ENCODE results near the gene DMAC2L. TPM values are rescaled to one million over a fixed set of nuclear protein-coding genes. Genes with fewer than 3 reads are reported as not detected.

The DMAC2L gene
- total RNA-seq, 3 donors from 2014 or later = 19.7 to 30.7 (median 20.3) TPM

DNA sequence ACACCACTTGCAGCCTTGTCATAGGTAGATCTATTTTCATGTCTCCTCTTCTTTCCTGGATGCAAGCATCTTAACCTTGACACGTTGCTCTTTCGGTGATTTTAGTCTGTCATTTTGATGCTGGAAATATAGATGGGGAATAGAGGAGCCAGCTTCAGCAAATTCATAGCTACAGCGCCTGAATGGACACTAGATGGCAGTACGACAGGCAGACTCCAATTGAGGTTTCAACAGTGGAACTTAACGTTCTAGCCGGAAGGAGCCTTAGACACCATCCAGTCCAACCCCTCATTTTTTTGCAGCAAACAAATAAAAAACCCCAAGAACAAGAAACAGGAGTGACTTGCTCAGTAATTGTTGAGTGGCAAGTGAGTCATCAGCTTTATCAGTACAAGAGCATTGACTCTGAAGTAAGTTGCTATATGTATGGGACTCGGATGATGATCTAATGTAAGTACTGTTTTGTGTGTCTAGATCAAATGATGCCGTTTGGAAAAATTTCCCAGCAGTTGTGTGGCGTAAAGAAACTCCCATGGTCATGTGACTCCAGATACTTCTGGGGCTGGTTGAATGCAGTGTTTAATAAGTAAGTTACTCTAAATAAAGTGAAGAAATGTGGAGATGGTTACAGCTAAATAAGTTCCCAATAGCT lies 9.0 kb downstream of the DMAC2L start:
- Histone ChIP-seq H3K27ac (peak overlapping the region; percentile 60 to 78), H3K4me3 (peak overlapping the region in 2 of 3 donors; percentile 10 to 51), H3K9me3 (no peaks in the 10 kb centered on the region), H3K27me3 (no peaks in the 10 kb centered on the region), H3K4me1 (peaks cover 0 to 6% of the 10 kb centered on the region in 2 donors), H3K36me3 (no peaks in the 10 kb centered on the region)
- peak in 1 of 2 donors; percentile 46 for DNase-seq (ENCODE audit: low spot score in 2 of 2)
- TF ChIP-seq POLR2AphosphoS5 (IDR thresholded peaks at IDR 0.05) (peak in 2 of 3 donors; percentile 52 to 56), POLR2A (IDR thresholded peaks at IDR 0.05) (no peak)
- TF ChIP-seq, protein P1, sequence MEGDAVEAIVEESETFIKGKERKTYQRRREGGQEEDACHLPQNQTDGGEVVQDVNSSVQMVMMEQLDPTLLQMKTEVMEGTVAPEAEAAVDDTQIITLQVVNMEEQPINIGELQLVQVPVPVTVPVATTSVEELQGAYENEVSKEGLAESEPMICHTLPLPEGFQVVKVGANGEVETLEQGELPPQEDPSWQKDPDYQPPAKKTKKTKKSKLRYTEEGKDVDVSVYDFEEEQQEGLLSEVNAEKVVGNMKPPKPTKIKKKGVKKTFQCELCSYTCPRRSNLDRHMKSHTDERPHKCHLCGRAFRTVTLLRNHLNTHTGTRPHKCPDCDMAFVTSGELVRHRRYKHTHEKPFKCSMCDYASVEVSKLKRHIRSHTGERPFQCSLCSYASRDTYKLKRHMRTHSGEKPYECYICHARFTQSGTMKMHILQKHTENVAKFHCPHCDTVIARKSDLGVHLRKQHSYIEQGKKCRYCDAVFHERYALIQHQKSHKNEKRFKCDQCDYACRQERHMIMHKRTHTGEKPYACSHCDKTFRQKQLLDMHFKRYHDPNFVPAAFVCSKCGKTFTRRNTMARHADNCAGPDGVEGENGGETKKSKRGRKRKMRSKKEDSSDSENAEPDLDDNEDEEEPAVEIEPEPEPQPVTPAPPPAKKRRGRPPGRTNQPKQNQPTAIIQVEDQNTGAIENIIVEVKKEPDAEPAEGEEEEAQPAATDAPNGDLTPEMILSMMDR (IDR thresholded peaks at IDR 0.05) = peak; percentile 56 to 79 (median 72)
- intact Hi-C loops (cut with DNase I; ENCODE audit: low total_unique reads) = no loop called here

- no peak for DNase-seq (ENCODE audit: low spot score in 2 of 2)
- TF ChIP-seq, protein P1 (IDR thresholded peaks at IDR 0.05) = no peak
- TF ChIP-seq POLR2A (IDR thresholded peaks at IDR 0.05) (no peak), POLR2AphosphoS5 (IDR thresholded peaks at IDR 0.05) (no peak)
- H3K9me3 ChIP-seq = no peaks in the 10 kb centered on the region
- H3K27ac ChIP-seq = peak overlapping the region in 1 of 2 donors; percentile 21
- no peaks in the 10 kb centered on the region for H3K27me3 ChIP-seq
- no peaks in the 10 kb centered on the region for H3K36me3 ChIP-seq
- intact Hi-C loops (cut with DNase I; ENCODE audit: low total_unique reads) = no loop called here
- H3K4me1 ChIP-seq = no peaks in the 10 kb centered on the region
- no peak overlapping the region for H3K4me3 ChIP-seq
Observed at GRCh38 chr14:50331596-50331995, 19.5 kb downstream of the DMAC2L start.

- Histone ChIP-seq H3K9me3 (no peaks in the 10 kb centered on the region), H3K27me3 (no peaks in the 10 kb centered on the region), H3K4me1 (no peaks in the 10 kb centered on the region), H3K4me3 (no peak overlapping the region), H3K36me3 (no peaks in the 10 kb centered on the region), H3K27ac (peak overlapping the region in 1 of 2 donors; percentile 21)
- DNase-seq (ENCODE audit: low spot score in 2 of 2) = no peak
- intact Hi-C loops (cut with DNase I; ENCODE audit: low total_unique reads) = no loop called here
- TF ChIP-seq POLR2A (IDR thresholded peaks at IDR 0.05) = no peak
Observed at GRCh38 chr14:50333014-50333509, 20.9 kb downstream of the DMAC2L start.

DNA sequence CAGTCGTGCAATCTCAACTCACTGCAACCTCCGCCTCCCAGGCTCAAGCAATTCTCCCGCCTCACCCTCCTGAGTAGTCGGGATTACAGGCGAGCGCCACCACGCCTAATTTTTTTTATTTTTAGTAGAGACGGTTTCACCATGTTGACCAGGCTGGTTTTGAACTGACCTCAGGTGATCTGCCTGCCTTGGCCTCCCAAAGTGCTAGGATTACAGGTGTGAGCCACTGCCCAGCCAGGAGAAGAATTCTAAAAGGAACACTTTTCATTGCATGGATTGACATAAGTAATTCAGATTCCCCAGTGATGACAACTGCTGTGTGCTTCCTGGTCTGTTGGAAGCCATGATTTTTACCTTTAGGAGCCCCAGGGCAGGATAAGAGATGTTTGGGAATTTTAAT lies 22.1 kb downstream of the DMAC2L start:
- no peaks in the 10 kb centered on the region for H3K36me3 ChIP-seq
- intact Hi-C loops (cut with DNase I; ENCODE audit: low total_unique reads) = no loop called here
- H3K4me3 ChIP-seq = no peak overlapping the region
- no peaks in the 10 kb centered on the region for H3K27me3 ChIP-seq
- no peaks in the 10 kb centered on the region for H3K9me3 ChIP-seq
- peak overlapping the region in 1 of 2 donors; percentile 71 for H3K27ac ChIP-seq
- no peak for TF ChIP-seq POLR2AphosphoS5 (IDR thresholded peaks at IDR 0.05)
- TF ChIP-seq, protein P1 (IDR thresholded peaks at IDR 0.05) = no peak
- no peak for TF ChIP-seq POLR2A (IDR thresholded peaks at IDR 0.05)
- H3K4me1 ChIP-seq = no peaks in the 10 kb centered on the region
- no peak for DNase-seq (ENCODE audit: low spot score in 2 of 2)

GRCh38 chr14:50335389-50335788 lies 23.3 kb downstream of the DMAC2L start:
- Histone ChIP-seq H3K4me1 (no peaks in the 10 kb centered on the region), H3K36me3 (no peaks in the 10 kb centered on the region), H3K4me3 (no peak overlapping the region), H3K27ac (peak overlapping the region; percentile 71 to 78), H3K27me3 (no peaks in the 10 kb centered on the region), H3K9me3 (no peaks in the 10 kb centered on the region)
- TF ChIP-seq, protein P1 (IDR thresholded peaks at IDR 0.05) = peak in 1 of 3 donors; percentile 15
- peak in 1 of 3 donors; percentile 46 for TF ChIP-seq POLR2AphosphoS5 (IDR thresholded peaks at IDR 0.05)
- TF ChIP-seq POLR2A (IDR thresholded peaks at IDR 0.05) = no peak
- DNase-seq (ENCODE audit: low spot score in 2 of 2) = peak in 1 of 2 donors; percentile 29
- intact Hi-C loops (cut with DNase I; ENCODE audit: low total_unique reads) = no loop called here
